Erythroblast (primary cell): ENCODE results near the gene UQCRQ.

ENCODE experiments used
- GATA1 ChIP-seq: IDR thresholded peaks from 2 replicates; pipeline ENCODE4 v1.6.1; 2011; ENCODE audit warnings: low read depth, mild to moderate bottlenecking, control low read depth, low read length, moderate library complexity
- POLR2A ChIP-seq: IDR thresholded peaks from 2 replicates; pipeline ENCODE4 v1.6.1; 2011; ENCODE audit warnings: mild to moderate bottlenecking, low read length

- no peak for TF ChIP-seq POLR2A
- no peak for TF ChIP-seq GATA1
Observed at GRCh38 chr5:132895719-132896305, 29.4 kb downstream of the UQCRQ start.
